GM23338 (cell line): ENCODE results near the gene IBSP.

Source experiments
- CREB1 ChIP-seq: fragments of 250-450 bp; sonication (Bioruptor Pico); IDR thresholded peaks from 2 replicates; pipeline ENCODE4 v1.5.0; 2020; ENCODE audit warnings: low read depth, mild to moderate bottlenecking, moderate library complexity
- CTCF ChIP-seq, 2 experiments: fragments of 200-600 bp in 1 of 2; sonication (generic) in 1 of 2; conservative IDR thresholded peaks; 2 replicates each; pipeline versions ENCODE4 v1.5.1 to v1.6.1; 2016 to 2017; ENCODE audit warnings: antibody characterized with exemption in 2 of 2, low read depth in 2 of 2, mild to moderate bottlenecking in 2 of 2, moderate library complexity in 1 of 2
- EZH2 ChIP-seq: fragments of 200-600 bp; sonication (generic); IDR thresholded peaks from one replicate; pipeline ENCODE4 v1.8.0; 2017; ENCODE audit warnings: antibody characterized with exemption, mild to moderate bottlenecking, low read depth; ENCODE audit not compliant: unreplicated experiment
- EZH2phosphoT487 ChIP-seq: fragments of 200-600 bp; sonication (generic); IDR thresholded peaks from one replicate; pipeline ENCODE4 v1.8.1; 2018; ENCODE audit warnings: antibody characterized with exemption; ENCODE audit not compliant: unreplicated experiment
- JUNB ChIP-seq: IDR thresholded peaks from one replicate; pipeline ENCODE4 v1.6.1; 2016; ENCODE audit warnings: antibody characterized with exemption; ENCODE audit not compliant: unreplicated experiment
- NANOG ChIP-seq: IDR thresholded peaks from 2 replicates; pipeline ENCODE4 v1.6.1; 2016; ENCODE audit warnings: antibody characterized with exemption, borderline replicate concordance
- POLR2AphosphoS5 ChIP-seq: IDR thresholded peaks from 2 replicates; pipeline ENCODE4 v1.6.1; 2016; ENCODE audit warnings: antibody characterized with exemption, low read depth
- REST ChIP-seq: IDR thresholded peaks from one replicate; pipeline ENCODE4 v1.6.1; 2018; ENCODE audit warnings: antibody characterized with exemption; ENCODE audit not compliant: unreplicated experiment
- STAT1 ChIP-seq: IDR thresholded peaks from one replicate; pipeline ENCODE4 v1.6.1; 2016; ENCODE audit warnings: antibody characterized with exemption; ENCODE audit not compliant: unreplicated experiment
- ZNF114 ChIP-seq: fragments of 250-450 bp; sonication (Bioruptor Pico); IDR thresholded peaks from 2 replicates; pipeline ENCODE4 v1.5.0; 2020; ENCODE audit warnings: mild to moderate bottlenecking, moderate library complexity
- ZNF331 ChIP-seq: fragments of 250-450 bp; sonication (Bioruptor Pico); IDR thresholded peaks from 2 replicates; pipeline ENCODE4 v1.5.0; 2020; ENCODE audit warnings: low read depth, mild to moderate bottlenecking, moderate library complexity
- ZNF462 ChIP-seq: fragments of 250-450 bp; sonication (Bioruptor Pico); IDR thresholded peaks from 2 replicates; pipeline ENCODE4 v1.5.0; 2020; ENCODE audit warnings: mild to moderate bottlenecking, moderate library complexity
- TF ChIP-seq, protein P1 (sequence below): IDR thresholded peaks from 2 replicates; pipeline ENCODE4 v1.6.1; 2016; ENCODE audit warnings: antibody characterized with exemption

DNA sequence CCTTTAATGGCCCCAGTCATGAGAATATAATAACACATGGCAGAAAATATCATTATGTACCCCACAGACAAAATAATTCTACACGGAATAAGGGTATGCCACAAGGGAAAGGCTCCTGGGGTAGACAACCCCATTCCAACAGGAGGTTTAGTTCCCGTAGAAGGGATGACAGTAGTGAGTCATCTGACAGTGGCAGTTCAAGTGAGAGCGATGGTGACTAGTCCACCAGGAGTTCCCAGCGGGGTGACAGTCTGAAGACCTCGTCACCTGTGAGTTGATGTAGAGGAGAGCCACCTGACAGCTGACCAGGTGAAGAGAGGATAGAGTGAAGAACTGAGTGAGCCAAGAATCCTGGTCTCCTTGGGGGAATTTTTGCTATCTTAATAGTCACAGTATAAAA, 46.9 kb downstream of the IBSP start:
- TF ChIP-seq EZH2 (no peak), CTCF (conservative IDR thresholded peaks at IDR 0.05; ENCODE audit: low read depth in 2 of 2) (no peak), CREB1 (CRISPR knock-in tag) (no peak), ZNF114 (CRISPR knock-in tag) (no peak), JUNB (no peak), POLR2AphosphoS5 (no peak), REST (no peak), EZH2phosphoT487 (no peak), ZNF462 (CRISPR knock-in tag) (no peak), NANOG (no peak), STAT1 (no peak), ZNF331 (CRISPR knock-in tag) (no peak)
- TF ChIP-seq, protein P1, sequence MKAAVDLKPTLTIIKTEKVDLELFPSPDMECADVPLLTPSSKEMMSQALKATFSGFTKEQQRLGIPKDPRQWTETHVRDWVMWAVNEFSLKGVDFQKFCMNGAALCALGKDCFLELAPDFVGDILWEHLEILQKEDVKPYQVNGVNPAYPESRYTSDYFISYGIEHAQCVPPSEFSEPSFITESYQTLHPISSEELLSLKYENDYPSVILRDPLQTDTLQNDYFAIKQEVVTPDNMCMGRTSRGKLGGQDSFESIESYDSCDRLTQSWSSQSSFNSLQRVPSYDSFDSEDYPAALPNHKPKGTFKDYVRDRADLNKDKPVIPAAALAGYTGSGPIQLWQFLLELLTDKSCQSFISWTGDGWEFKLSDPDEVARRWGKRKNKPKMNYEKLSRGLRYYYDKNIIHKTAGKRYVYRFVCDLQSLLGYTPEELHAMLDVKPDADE, result no peak
